Cardiac septum (tissue), 1 donor: ENCODE data around the gene SLC25A39. TPM values are rescaled to one million over a fixed set of nuclear protein-coding genes. Genes with fewer than 3 reads are reported as not detected.

ENCODE experiments used
- DNase-seq: peaks from one replicate; pipeline ENCODE4 v3.0.0-alpha.2; 2020; ENCODE audit warnings: low spot score
- intact Hi-C: fragments of 100-400 bp; cut with DNase I; formaldehyde crosslinking; loops from one replicate; pipeline ENCODE4 v1.14.0; 2022
- total RNA-seq: library from RNA; stranded (reverse); fragmentation: NEBNext Ultra II Directional; extraction: Animal tissue kit (Norgen Biotek cat#: 25700); gene quantifications from one replicate; pipeline ENCODE4 v1.2.1, GENCODE V29; 2021
- donor health status: DM: no; HTN: no; CAD: no.

SLC25A39 gene
- total RNA-seq, 1 donor from 2014 or later: 53.4 TPM

DNA sequence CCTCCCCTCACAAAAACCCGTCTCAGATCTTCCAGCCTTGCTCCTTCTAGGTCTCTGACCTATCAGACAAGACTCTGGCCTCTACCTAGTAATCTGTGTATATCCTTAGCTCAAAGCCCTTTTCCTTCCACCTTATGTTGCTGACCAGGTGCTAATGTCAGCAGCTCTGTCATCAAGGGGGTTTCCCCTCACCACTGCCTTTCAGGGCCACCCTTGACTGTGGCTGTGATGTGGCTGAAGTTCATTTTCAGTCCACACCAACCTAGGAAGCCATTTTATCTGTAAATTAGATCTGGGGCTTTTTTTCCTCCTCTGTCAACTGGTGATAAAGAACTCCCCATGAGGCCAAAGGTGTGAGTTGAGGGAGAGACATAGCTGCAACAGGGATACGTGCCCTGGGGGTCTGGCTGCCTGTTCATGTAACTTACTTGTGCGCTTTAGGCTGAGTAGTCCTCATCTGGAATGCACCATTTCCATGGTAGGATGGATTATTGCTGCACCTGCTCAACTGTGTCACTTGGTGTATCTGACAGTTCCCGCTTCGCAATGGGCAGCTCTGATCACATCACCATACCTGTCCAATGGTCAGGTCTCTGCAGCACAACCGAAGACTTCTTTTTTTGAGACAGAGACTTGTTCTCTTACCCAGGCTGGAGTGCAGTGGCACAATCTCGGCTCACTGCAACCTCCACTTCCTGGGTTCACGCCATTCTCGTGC lies 31.0 kb downstream of the SLC25A39 start:
- no peak for DNase-seq
- intact Hi-C loops: no loop called here

DNA sequence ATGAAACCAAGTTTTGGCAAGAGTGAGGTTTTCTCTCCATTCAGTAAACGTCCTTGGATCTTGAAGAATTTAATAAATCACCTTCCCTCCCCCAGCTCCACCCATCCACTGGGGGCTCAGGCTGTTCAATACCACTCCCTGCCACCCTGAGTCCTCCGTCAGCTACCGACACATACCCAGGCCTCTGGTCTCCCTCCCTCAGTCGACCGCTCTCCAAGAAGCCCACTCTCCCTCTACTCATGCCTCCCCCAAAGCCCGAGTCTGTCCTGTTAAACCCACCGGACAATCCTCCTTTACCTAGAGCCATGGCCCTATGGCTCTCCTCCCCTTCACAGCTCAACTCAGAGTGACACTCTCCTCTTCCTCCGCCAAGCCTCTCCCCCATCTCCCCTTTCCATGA lies 37.0 kb downstream of the SLC25A39 start:
- intact Hi-C loops: no loop called here
- no peak for DNase-seq

DNA sequence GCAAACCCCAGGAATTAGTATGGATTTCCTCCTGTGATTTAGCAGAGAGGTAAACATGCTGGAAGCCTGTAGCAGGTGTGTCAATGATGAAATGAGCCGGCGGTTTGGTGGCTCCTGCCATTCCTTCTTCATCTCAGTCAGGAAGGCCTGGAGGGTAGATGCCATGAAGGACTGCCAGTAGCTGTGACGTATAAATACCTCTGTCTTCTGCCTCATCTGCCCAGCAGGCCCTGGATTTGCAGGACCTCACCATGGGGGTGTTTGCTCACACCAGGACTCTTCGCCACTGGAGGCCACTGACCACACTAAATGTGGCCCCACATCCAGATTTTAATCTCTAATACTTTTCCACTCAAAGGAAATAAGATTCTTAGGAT lies 40.6 kb downstream of the SLC25A39 start:
- intact Hi-C loops: no loop called here
- no peak for DNase-seq

DNA sequence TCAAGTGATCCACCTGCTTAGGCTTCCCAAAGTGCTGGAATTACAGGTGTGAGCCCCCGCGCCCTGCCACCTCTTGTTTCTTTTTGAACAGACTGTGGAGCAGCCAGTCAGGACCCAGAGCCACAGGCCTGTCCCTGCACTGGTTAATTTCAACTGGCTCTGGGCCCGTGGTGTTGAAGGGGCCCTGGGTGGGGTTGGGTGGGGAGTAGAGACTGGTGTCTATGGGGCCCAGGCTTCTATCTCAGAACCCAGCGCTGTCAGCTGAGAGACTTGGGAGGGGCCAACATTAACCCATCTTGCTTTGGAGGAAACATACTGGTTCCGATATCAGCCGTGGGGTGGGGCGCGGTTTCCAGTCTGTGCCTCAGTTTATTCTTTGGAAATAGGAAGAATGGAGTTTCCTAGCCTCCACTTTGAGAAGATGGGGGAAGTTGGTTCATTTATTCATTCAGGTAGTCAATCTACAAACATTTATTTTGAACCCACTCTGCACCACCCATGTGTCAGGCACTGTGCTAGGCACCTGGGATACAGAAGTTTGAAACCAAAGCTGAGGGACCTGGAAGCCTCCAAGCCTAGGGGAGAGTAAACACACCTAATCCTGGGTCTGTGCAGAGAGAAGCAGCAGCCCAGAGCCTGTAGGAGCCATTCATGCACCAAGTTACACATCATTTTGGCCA lies 41.1 kb downstream of the SLC25A39 start:
- intact Hi-C loops: no loop called here
- DNase-seq: no peak

DNA sequence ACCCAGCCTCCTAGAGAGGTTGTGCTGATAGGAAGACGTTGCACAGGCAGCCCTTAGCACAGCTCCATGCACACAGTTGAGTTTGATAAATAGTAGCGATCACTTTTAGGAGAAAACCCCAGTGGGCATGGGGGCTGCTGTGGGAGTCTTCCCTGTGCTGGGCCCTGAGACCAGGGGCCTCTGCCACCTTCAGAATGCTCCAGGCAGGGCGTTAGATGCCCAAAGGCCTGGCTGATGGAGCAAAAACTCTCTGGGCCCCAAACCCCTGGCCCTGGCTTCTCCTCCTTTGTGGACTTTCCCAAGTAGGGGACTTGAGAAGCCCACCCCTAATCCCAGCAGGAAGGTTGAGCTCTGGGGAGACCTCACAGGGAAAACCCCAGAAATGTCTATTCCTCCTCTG lies 42.4 kb downstream of the SLC25A39 start:
- intact Hi-C loops: no loop called here

DNA sequence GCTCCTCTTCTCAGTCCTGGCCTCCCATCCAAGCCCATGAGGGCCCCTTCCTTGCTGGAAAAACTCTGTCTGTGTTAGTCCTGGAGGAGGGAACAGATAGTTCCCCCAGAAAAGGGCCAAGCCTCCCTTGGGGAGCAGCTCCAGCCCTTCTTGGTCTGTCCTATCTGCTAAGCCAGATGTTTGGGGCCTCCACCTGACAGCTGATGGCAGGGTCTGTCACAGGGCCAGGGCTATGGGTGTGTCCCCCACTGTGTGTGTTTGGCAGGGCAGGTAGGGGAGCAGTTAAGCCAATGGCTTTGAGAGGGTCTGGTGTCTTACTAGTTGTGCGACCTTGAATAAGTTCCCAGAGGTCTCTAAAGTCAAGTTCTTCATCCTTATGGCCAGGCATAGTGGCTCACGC lies 43.1 kb downstream of the SLC25A39 start:
- DNase-seq: no peak
- intact Hi-C loops: no loop called here

More for the DNA sequence above, 42.4 kb downstream of the SLC25A39 start:
- no peak for DNase-seq

DNA sequence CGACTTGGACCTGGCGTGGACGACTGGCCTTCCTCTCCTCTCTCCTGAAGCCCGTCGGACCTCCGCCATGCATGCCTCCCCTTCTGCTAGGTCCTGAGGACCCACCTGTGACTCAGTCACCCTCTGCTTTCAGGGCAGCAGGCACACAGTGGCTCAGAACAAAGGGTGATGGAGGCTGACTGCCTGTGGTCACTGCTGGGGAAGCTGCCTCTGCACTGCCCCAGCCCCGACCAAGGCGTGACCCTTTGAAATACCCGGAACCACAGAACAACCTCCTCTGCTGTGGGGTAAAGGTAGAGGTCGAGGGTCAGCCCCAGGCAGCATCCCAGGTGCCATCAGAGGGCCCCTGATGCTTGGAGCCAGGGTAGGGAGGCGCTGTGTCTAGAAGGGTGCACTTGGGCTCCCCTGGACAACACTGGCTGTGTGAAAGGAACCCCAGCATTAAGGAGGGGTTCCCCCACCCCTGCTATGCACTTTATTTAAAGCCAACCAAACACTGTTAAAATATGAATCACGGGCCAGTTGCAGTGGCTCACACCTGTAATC lies 44.2 kb downstream of the SLC25A39 start:
- intact Hi-C loops: no loop called here
- no peak for DNase-seq

DNA sequence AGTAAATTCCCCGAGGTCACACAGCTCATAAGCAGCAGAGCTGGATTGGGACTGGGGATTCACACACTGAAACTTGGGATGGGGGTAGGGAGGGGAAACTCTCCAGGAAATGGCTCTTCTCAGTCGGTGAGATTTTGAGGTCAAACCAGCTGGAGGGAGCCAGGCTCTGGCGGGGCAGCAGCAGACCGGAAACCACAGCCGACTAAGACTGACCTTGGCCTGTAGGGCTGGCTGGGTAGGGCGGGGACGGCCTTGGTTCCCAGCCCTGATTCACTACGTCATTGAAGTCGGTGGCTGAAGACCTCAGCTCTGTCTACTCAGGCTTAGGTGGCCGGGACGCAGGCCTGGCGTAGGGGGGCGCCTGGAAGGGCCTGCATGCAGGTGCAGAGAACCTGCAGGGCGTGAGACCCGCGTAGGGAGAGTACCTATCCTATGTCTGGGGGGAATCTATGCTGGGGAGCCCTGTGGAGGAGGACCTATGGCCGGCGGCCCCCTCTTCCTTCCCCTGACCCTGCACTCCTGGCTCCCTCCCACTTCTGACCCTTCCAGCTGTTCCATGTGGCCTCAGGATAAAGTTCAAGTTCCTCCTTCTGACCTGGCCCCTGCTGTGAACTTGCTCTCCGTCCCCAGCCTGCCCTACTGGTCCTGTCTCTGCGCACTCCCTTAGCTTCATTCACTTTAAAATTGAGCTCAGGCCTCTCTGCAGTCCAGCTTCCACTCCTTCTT lies 44.8 kb downstream of the SLC25A39 start:
- intact Hi-C loops: loop anchor here (2.0 kb wide), 1 partner anchor 59 kb away; no protein-coding TSS in a partner anchor
- DNase-seq: peak; percentile 89

DNA sequence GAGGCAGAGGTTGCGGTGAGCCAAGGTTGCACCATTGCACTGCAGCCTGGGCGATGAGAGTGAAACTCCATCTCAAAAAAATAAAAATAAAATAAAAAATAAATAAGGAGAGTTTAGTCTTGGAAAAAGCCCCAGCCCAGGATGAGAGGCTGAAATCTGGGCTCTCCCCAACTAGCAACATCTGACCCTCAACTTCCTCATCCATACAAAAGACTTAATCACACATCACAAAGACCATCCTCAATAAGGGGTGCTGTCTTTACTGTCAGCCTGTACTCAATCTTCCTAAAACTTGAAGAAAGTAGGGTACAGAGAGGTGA lies 45.3 kb downstream of the SLC25A39 start:
- DNase-seq: no peak
- intact Hi-C loops: loop anchor here (2.0 kb wide), 1 partner anchor 59 kb away; no protein-coding TSS in a partner anchor

DNA sequence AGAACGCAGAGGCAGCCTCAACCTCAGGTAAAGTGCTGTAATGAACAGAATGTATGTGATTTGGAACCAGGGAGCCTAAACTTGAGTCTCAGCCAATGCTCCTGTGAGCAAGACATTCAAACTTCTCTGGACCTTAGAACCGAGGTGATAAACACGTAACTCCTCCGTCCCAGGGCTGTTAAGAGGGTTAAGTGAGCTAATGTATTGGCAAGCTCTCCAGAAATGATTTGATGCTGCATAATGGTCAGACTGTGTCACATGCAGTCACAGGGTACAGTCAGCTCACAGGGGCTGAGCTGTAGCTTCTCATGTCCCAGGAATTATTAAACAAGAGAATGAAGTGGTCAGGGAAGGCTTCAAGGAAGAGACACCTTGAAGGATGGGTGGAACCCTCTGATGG lies 46.6 kb downstream of the SLC25A39 start:
- DNase-seq: no peak
- intact Hi-C loops: loop anchor here (2.0 kb wide), 1 partner anchor 57 kb away; no protein-coding TSS in a partner anchor

DNA sequence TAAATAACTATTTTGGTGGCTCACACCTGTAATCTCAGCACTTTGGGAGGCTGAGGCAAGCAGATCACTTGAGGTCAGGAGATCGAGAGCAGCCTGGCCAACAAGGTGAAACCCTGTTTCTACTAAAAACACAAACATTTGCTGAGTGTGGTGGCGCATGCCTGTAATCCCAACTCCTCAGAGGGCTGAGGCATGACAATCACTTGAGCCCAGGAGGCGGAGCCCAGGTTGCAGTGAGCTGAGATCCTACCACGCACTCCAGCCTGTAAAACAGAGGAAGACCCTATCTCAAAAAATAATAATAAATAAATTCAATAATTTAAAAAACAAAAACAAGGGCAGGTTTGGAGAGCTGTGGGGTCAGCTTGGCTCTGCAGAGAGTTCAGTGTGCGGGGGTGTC lies 51.0 kb downstream of the SLC25A39 start:
- intact Hi-C loops: no loop called here
- DNase-seq: no peak

DNA sequence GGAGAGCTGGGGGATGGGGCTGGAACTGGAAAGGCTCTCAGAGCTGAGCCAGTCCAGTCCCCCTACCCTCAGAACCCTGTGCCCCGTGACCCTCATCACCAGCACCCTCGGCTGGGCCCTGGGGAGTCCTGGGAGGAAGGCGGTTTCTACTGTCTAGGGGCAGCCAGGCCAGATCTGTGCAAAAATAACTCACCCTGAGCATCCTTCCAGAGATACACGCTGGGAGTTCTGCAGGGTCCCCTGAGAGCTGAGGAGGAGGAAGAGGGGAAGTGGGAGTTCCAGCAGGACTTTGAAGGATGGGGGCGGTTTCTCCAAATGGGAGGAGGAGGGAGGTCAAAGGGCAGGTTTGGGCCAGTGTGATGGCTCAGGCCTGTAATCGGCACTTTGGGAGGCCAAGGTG lies 51.7 kb downstream of the SLC25A39 start:
- intact Hi-C loops: no loop called here
- DNase-seq: no peak

DNA sequence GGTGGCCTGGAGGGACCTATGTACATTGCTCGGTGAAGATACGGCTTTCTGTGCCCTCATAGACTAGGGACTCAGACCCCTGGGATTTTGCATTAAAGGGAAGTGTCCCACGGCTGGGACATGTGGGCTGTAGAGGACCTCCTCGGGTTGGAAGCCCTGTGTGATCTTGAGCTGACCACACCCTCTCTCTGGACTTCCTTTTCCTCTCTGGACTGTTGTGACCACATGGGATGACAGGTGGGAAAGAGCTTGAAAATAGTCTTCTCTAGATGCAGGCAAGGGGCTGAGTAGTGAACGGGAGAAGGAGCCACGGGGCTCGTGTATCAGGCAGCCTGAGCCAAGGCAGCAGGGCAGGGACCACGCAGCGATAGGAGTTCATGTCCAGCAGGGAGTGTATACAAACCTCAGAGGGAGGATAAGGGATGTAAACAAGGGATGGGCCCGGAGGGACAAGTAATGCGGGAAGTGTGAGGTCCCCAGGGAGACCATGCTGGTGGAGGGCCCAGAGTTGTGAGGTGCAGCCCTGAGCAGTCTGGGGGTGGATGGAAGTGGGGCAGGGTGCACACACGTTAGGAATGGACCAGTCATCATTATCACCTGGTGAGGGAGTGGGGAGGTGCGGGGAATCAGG lies 52.2 kb downstream of the SLC25A39 start:
- intact Hi-C loops: no loop called here
- DNase-seq: no peak

Other genes starting within 250 kb of the SLC25A39 start
- gene HDAC5, start 201.2 kb downstream of the SLC25A39 start, total RNA-seq: 75.5 TPM
- gene HROB, start 182.9 kb downstream of the SLC25A39 start, total RNA-seq: 0.65 TPM
- gene ASB16, start 154.1 kb downstream of the SLC25A39 start, total RNA-seq: 8.9 TPM
- 20.5 TPM for gene TMUB2, start 137.9 kb downstream of the SLC25A39 start, total RNA-seq
- gene ATXN7L3, start 124.9 kb downstream of the SLC25A39 start, total RNA-seq: 37.8 TPM
- 53.1 TPM for gene UBTF, start 105.1 kb downstream of the SLC25A39 start, total RNA-seq
- 4.0 TPM for gene SLC4A1, start 56.7 kb downstream of the SLC25A39 start, total RNA-seq
- gene RUNDC3A, start 16.2 kb downstream of the SLC25A39 start, total RNA-seq: 0.97 TPM
- gene GRN, start 20.5 kb upstream of the SLC25A39 start, total RNA-seq: 130 TPM
- gene FAM171A2, start 39.0 kb upstream of the SLC25A39 start, total RNA-seq: 0.62 TPM
- gene ITGA2B, start 64.8 kb upstream of the SLC25A39 start, total RNA-seq: 1.7 TPM
- 23.8 TPM for gene GPATCH8, start 178.6 kb upstream of the SLC25A39 start, total RNA-seq
- gene FZD2, start 232.7 kb upstream of the SLC25A39 start, total RNA-seq: 5.7 TPM